Large intestine (tissue), 3 donors: ENCODE data around the gene LINC00237. TPM values are rescaled to one million over a fixed set of nuclear protein-coding genes. Genes with fewer than 3 reads are reported as not detected.

Experiments used
- DNase-seq, 2 donors: peaks; one replicate each; pipeline versions ENCODE4 v3.0.0 to v3.0.0-alpha.2; 2013
- H3K27ac ChIP-seq: one replicate; pipeline ENCODE4 v1.5.1; 2013; ENCODE audit warnings: low read length
- H3K27me3 ChIP-seq: 2 replicates; pipeline ENCODE4 v1.6.1; 2013; ENCODE audit warnings: low read length; ENCODE audit not compliant: control insufficient read depth, insufficient read depth
- H3K36me3 ChIP-seq: 2 replicates; pipeline ENCODE4 v1.6.1; 2013; ENCODE audit warnings: low read length; ENCODE audit not compliant: control insufficient read depth, insufficient read depth
- H3K4me1 ChIP-seq: one replicate; pipeline ENCODE4 v1.6.1; 2013; ENCODE audit warnings: low read length; ENCODE audit not compliant: control insufficient read depth, insufficient read depth
- H3K4me3 ChIP-seq: one replicate; pipeline ENCODE4 v1.5.1; 2013; ENCODE audit warnings: low read length
- H3K9me3 ChIP-seq: one replicate; pipeline ENCODE4 v1.6.1; 2013; ENCODE audit warnings: mild to moderate bottlenecking, low read depth, low read length, moderate library complexity; ENCODE audit not compliant: control insufficient read depth
- WGBS: methylation state at CpG from one replicate; pipeline ENCODE4 v1.1.5; 2013; ENCODE audit warnings: low lambda C conversion rate; ENCODE audit not compliant: insufficient coverage; 5-methylcytosine and 5-hydroxymethylcytosine counted together
- polyA plus RNA-seq: library from polyadenylated mRNA; unstranded; fragments of 120-200 nt; gene quantifications from one replicate; pipeline ENCODE4 v1.2.1, GENCODE V29; 2013

Gene LINC00237
- polyA plus RNA-seq, 1 donor = not detected

DNA sequence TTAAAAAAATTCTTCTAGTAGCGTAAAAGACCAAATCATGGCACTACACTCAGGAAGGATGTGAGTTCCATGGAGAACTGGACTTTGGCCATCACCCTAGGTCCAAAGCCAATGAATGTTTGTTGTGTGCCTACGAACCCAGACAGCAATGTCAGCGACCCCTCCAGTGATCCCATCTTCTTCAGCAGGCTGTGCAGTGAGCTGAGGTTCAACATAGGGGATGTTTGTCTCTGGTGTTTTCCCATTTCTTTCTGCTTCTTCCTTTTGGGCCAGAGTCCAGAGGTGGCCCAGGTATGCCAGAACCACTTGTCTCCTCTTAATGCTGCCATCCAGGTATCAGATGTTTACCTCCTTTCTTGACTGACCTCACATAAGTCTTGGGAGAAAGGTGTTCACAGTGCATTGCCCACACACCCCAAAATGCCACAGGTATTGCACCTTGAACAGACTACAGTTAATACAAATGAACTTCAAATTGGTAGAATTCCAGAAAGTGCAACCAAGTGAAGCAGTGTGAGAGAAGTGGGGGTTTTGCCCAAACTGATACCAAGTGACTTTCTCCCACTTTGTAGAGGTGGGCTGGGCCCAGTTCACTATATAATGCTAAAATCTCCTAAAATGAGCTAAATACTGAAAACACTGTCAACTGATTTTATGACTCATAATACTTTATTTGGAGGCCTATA lies 33.9 kb upstream of the LINC00237 start:
- Histone ChIP-seq H3K4me1 (no peaks in the 10 kb centered on the region), H3K36me3 (peaks cover 9% of the 10 kb centered on the region), H3K9me3 (no peaks in the 10 kb centered on the region), H3K4me3 (no peak overlapping the region), H3K27ac (no peak overlapping the region), H3K27me3 (no peaks in the 10 kb centered on the region)
- no peak for DNase-seq
- no CpG with 5 or more reads among the region's 3 CpGs for WGBS

DNA sequence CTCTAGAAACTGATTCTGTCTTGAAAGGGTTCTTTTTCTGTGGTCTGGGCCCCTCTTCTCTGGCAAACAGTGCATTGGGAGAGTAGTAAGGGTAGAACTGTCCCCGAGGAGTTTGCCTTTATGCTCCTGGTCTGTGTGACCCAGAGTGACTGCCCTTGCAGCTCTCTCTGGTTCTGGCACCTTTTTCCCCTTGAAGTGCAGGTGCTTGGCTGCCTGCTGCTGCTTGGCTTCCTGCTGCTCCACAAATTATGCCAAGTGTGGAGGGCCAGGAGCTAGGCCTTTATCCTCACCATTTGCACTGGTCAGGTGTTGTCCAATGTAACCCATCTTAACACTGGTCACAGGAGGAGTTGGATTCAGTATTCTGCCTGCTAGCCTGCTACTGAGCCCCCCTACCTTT lies 30.9 kb upstream of the LINC00237 start:
- WGBS = no CpG with 5 or more reads among the region's 1 CpG

DNA sequence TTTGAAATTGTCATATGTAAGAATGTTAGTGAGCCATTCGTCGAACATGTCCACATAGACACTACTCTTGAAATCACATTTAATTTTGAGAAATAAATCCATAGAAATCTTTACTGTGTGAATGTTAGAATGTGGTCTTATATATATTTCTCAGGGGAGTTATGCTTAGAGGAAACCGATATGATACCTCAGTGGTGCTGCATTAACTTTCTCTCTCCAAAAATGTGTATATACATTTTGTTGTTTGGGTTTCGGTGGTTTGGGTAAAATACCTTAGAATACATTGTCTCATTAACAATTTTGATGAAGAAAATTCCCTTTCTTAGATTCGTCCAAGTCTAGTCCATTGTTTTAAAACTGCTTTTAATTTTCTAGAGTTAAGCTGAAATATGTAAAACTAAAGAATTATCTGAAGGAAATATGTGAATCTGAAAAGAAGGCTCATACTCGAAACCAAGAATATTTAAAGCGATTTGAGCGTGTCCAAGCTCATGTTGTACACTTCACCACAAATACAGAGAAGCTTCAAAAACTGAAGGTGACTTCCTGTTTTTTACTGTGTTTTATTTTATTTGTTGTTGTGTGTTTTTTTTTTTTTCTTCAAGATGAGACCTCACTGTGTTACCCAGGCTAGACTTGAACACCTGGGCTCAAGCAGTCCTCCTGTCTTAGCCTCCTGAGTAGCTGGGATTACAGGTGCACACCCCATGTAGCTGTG lies 30.0 kb upstream of the LINC00237 start:
- DNase-seq = no peak
- 91% methylated on average over 4 of the region's 8 CpGs for WGBS
- Histone ChIP-seq H3K9me3 (no peaks in the 10 kb centered on the region), H3K4me1 (no peaks in the 10 kb centered on the region), H3K36me3 (peaks cover 11% of the 10 kb centered on the region), H3K4me3 (no peak overlapping the region), H3K27me3 (no peaks in the 10 kb centered on the region), H3K27ac (no peak overlapping the region)

More for the DNA sequence above, 30.9 kb upstream of the LINC00237 start:
- H3K36me3 ChIP-seq = peaks cover 11% of the 10 kb centered on the region
- H3K27me3 ChIP-seq = no peaks in the 10 kb centered on the region
- no peaks in the 10 kb centered on the region for H3K9me3 ChIP-seq
- no peaks in the 10 kb centered on the region for H3K4me1 ChIP-seq
- DNase-seq = no peak
- H3K4me3 ChIP-seq = no peak overlapping the region
- H3K27ac ChIP-seq = no peak overlapping the region

DNA sequence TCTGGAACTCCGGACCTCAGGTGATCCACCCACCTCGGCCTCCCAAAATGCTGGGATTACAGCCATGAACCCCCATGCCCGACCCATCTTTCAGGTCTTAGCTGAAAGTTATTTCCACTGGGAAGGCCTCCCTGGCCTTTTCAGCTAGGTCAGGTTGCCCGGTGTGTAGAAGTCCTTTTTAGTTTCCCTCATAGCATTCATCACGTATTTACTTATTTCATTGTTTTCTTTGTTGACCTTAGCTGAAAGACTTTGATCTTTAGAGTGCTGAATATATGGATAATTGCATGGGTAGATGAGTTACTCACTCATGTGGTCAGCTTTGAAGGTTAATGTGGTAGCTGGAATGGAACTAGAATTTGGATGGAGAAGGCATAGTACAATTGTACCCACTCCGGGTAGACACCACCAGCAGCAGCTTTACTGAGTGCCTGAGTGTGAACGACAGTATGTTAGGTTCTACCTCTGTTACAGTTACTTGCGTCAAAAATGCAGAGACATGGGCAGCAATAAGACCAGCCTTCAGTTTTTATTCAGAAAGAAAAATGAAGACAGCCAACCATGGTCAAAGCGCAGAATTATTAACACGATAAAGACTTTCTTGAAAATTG lies 28.8 kb upstream of the LINC00237 start:
- no peak for DNase-seq

DNA sequence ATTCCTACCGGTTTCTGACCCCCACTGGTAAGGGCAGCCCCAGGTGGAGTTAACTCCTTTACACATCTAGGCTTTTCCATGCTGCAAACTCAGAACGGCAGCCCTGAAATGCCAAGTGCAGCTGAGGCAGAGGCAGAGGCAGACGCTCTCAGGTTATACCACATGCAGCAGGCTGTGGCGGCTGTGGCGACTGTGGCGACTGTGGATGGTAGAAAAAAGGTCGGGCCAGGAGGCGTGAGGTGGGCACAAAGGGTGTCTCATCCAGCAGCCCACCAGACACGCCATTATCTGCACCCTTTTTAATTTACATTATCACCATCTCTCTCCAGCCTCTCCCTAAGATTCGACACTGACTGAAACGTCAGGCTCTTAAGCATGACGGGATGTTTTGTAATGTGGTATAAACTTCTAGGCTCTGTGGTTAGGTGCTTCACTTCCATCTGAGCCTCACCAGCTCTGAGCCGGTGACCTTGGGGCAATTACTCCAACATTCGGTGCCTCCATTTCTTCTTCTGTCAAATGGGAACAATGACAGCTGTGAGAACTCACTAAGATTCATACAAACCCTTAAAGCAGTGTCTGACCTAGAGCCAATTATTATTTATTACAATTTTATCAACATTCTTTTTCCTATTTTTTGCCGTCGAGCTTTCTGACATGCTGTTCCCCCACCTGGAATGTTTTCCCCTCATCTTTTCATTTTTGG lies 27.9 kb upstream of the LINC00237 start:
- Histone ChIP-seq H3K27ac (no peak overlapping the region), H3K4me1 (no peaks in the 10 kb centered on the region), H3K9me3 (no peaks in the 10 kb centered on the region), H3K27me3 (no peaks in the 10 kb centered on the region), H3K4me3 (no peak overlapping the region), H3K36me3 (peaks cover 9% of the 10 kb centered on the region)
- no peak for DNase-seq
- WGBS = 94% methylated on average over 5 of the region's 16 CpGs

More for the DNA sequence above, 28.8 kb upstream of the LINC00237 start:
- Histone ChIP-seq H3K9me3 (no peaks in the 10 kb centered on the region), H3K4me1 (no peaks in the 10 kb centered on the region), H3K27ac (no peak overlapping the region), H3K36me3 (peaks cover 9% of the 10 kb centered on the region), H3K27me3 (no peaks in the 10 kb centered on the region), H3K4me3 (no peak overlapping the region)
- WGBS = 88% methylated on average over 2 of the region's 10 CpGs

DNA sequence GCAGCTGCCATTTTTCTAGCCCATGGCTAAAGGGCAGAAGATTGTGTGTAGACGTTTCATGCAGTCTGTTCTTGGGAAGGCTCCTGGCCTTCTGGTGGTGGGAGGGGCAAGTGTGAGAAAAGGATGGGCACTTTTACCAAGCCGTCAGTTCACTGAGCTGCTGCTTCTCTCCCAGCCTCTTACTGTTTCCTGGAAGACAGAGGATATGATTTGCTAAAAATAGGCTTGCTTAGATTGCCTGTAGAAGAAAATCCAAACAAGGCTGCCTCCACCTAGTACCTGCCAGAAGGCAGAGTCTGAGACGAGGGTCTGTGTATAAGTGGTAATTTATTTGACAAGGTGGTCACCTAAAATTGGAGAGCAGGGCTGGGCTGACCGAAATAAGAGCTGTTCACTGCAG lies 27.2 kb upstream of the LINC00237 start:
- WGBS = no CpG with 5 or more reads among the region's 4 CpGs
- H3K27me3 ChIP-seq = no peaks in the 10 kb centered on the region
- no peak overlapping the region for H3K4me3 ChIP-seq
- H3K27ac ChIP-seq = no peak overlapping the region
- no peak for DNase-seq
- peaks cover 9% of the 10 kb centered on the region for H3K36me3 ChIP-seq
- no peaks in the 10 kb centered on the region for H3K9me3 ChIP-seq
- H3K4me1 ChIP-seq = no peaks in the 10 kb centered on the region

DNA sequence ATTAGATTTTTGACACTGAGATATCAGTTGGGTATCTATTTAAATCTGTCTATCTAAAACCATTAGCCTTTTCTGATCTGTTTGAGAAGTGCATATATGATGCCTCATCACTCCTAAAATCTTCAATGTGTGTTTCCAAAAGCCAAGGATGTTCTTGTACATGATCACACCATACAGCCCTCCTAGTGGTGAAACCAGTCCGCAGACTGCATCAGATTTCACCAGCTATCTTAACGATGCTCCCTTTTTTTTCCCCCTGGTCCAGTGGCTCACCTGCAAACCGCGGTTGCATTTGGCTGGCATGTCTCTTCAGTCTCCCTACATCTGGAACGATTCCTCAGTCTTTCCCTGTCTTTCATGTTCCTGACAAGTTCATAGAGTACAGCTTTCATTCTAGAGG lies 23.7 kb upstream of the LINC00237 start:
- WGBS = no CpG with 5 or more reads among the region's 5 CpGs
- no peak overlapping the region for H3K4me3 ChIP-seq
- H3K27ac ChIP-seq = no peak overlapping the region
- H3K27me3 ChIP-seq = no peaks in the 10 kb centered on the region
- no peaks in the 10 kb centered on the region for H3K4me1 ChIP-seq
- H3K9me3 ChIP-seq = no peaks in the 10 kb centered on the region
- no peak for DNase-seq
- peaks cover 2% of the 10 kb centered on the region for H3K36me3 ChIP-seq

DNA sequence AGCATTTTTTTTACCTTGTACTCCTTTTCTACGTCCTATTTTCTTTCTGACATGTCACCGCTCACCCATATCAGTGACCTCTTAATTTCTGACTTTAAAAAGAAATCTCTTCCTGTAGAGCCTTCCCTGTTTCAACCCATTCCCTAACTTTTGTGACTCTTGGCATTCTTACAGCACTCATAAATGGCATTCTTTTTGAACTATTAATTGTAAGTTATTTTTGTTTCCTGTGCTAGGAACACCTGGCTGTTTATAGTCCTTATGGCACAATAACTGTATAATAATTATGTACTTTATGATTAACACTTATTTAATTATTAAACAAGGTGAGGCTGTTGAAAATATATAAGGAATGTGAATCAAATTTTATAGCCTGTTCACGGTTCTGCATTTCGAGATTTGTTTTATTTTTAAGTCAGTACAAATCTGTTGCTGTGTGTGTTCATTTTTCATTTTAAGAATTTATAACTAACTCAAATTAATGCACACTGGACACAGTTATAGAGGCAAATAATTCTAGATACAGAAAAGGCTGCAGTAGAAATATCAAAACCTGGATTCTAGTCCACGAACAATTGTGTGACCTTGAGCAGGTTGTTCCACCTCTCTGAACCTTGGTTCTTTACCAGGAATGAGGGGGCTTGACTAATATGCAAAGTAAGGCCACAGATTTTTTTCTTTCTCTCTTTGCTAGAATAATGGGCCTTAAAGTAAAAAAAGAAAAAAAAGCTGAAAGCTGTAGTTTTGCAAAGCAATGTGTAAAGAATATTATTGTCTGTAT lies 21.2 kb upstream of the LINC00237 start:
- Histone ChIP-seq H3K36me3 (peaks cover 2% of the 10 kb centered on the region), H3K27ac (no peak overlapping the region), H3K4me1 (no peaks in the 10 kb centered on the region), H3K27me3 (peaks cover 3% of the 10 kb centered on the region), H3K4me3 (no peak overlapping the region), H3K9me3 (no peaks in the 10 kb centered on the region)
- WGBS = 70% methylated on average over 2 of the region's 5 CpGs
- DNase-seq = no peak

DNA sequence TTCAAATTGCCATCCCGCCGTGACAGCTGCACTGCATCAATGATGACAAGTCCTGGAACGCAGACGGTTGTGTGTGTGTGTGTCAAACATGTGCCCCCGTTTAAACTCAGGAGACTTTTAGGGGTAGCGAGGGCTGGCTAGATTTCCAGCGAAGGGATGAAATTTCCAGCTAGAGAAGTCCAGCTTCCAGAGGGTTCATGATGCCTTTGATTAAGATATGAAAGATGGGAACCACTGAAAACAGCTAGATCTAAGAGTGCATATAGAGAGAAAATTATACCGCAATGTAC lies 20.4 kb upstream of the LINC00237 start:
- no peaks in the 10 kb centered on the region for H3K36me3 ChIP-seq
- DNase-seq = no peak
- H3K9me3 ChIP-seq = no peaks in the 10 kb centered on the region
- WGBS = no CpG with 5 or more reads among the region's 8 CpGs
- peaks cover 3% of the 10 kb centered on the region for H3K27me3 ChIP-seq
- peak overlapping the region; percentile 90 for H3K4me3 ChIP-seq
- no peak overlapping the region for H3K27ac ChIP-seq
- no peaks in the 10 kb centered on the region for H3K4me1 ChIP-seq
